Trophoblast cell (in vitro differentiated cells and primary cell): ENCODE data around the gene CERS6.
A peak's percentile ranks its signal among the peaks of the same experiment; 100 is the strongest.

ENCODE experiments used
- DNase-seq, 2 donors: peaks; one replicate each; pipeline ENCODE4 v3.0.0-alpha.2; 2016
- H2AFZ ChIP-seq: 2 replicates; pipeline ENCODE4 v1.6.1; 2013; ENCODE audit warnings: low read length, moderate library complexity, mild to moderate bottlenecking; ENCODE audit not compliant: insufficient read depth, poor library complexity
- H2AK5ac ChIP-seq: 2 replicates; pipeline ENCODE4 v1.6.1; 2013; ENCODE audit warnings: mild to moderate bottlenecking, low read length
- H2BK120ac ChIP-seq: 2 replicates; pipeline ENCODE4 v1.6.1; 2013; ENCODE audit warnings: low read length, mild to moderate bottlenecking, moderate library complexity; ENCODE audit not compliant: insufficient read depth, poor library complexity
- H2BK12ac ChIP-seq: 2 replicates; pipeline ENCODE4 v1.6.1; 2013; ENCODE audit warnings: mild to moderate bottlenecking, low read length, moderate library complexity
- H2BK5ac ChIP-seq: 2 replicates; pipeline ENCODE4 v1.6.1; 2013; ENCODE audit warnings: low read length, low read depth, moderate library complexity, mild to moderate bottlenecking; ENCODE audit not compliant: poor library complexity
- H3K14ac ChIP-seq: 2 replicates; pipeline ENCODE4 v1.6.1; 2013; ENCODE audit warnings: mild to moderate bottlenecking, low read length
- H3K18ac ChIP-seq: 2 replicates; pipeline ENCODE4 v1.6.1; 2013; ENCODE audit warnings: mild to moderate bottlenecking, low read length
- H3K23ac ChIP-seq: 2 replicates; pipeline ENCODE4 v1.6.1; 2013; ENCODE audit warnings: low read length
- H3K27ac ChIP-seq: 2 replicates; pipeline ENCODE4 v1.5.1; 2013; ENCODE audit warnings: low read depth, mild to moderate bottlenecking, inconsistent platforms, low read length, moderate library complexity
- H3K27me3 ChIP-seq: 2 replicates; pipeline ENCODE4 v1.6.1; 2013; ENCODE audit warnings: inconsistent platforms, mild to moderate bottlenecking, low read length, moderate library complexity; ENCODE audit not compliant: insufficient read depth
- H3K36me3 ChIP-seq, 2 experiments: 1 replicate in 1 of 2; 2 replicates in 1 of 2; pipeline ENCODE4 v1.6.1; 2013; ENCODE audit warnings: low read length in 2 of 2, mild to moderate bottlenecking in 2 of 2, moderate library complexity in 1 of 2; ENCODE audit not compliant: insufficient read depth in 2 of 2, control insufficient read depth in 1 of 2
- H3K4ac ChIP-seq: 2 replicates; pipeline ENCODE4 v1.6.1; 2013; ENCODE audit warnings: low read depth, mild to moderate bottlenecking, low read length, moderate library complexity
- H3K4me1 ChIP-seq, 2 experiments: 1 replicate in 1 of 2; 2 replicates in 1 of 2; pipeline ENCODE4 v1.6.1; 2013; ENCODE audit warnings: low read length in 2 of 2, mild to moderate bottlenecking in 2 of 2, moderate library complexity in 1 of 2; ENCODE audit not compliant: insufficient read depth in 2 of 2, control insufficient read depth in 1 of 2
- H3K4me2 ChIP-seq: 2 replicates; pipeline ENCODE4 v1.6.1; 2013; ENCODE audit warnings: inconsistent platforms, mild to moderate bottlenecking, low read length, moderate library complexity
- H3K4me3 ChIP-seq: 2 replicates; pipeline ENCODE4 v1.5.1; 2013; ENCODE audit warnings: mild to moderate bottlenecking, low read depth, low read length, inconsistent platforms
- H3K79me1 ChIP-seq: one replicate; pipeline ENCODE4 v1.6.1; 2013; ENCODE audit warnings: low read length
- H3K79me2 ChIP-seq: 2 replicates; pipeline ENCODE4 v1.6.1; 2013; ENCODE audit warnings: low read length, mild to moderate bottlenecking; ENCODE audit not compliant: control insufficient read depth, insufficient read depth, poor library complexity
- H3K9ac ChIP-seq: 2 replicates; pipeline ENCODE4 v1.6.1; 2013; ENCODE audit warnings: mild to moderate bottlenecking, low read length
- H3K9me3 ChIP-seq: 2 replicates; pipeline ENCODE4 v1.6.1; 2013; ENCODE audit warnings: low read depth, mild to moderate bottlenecking, control low read depth, inconsistent platforms, low read length; ENCODE audit not compliant: insufficient read depth
- H4K12ac ChIP-seq: 2 replicates; pipeline ENCODE4 v1.6.1; 2013; ENCODE audit warnings: low read depth, mild to moderate bottlenecking, low read length, moderate library complexity
- H4K8ac ChIP-seq: 2 replicates; pipeline ENCODE4 v1.6.1; 2013; ENCODE audit warnings: low read depth, mild to moderate bottlenecking, low read length, moderate library complexity
- H4K91ac ChIP-seq: one replicate; pipeline ENCODE4 v1.6.1; 2013; ENCODE audit warnings: low read depth, mild to moderate bottlenecking, low read length, moderate library complexity
- WGBS: extraction: QIAGEN DNeasy Blood & Tissue Kit; methylation state at CpG from one replicate; pipeline ENCODE4 v1.1.7; 2013; ENCODE audit warnings: missing lambda C conversion rate; ENCODE audit not compliant: insufficient read length, insufficient coverage; ENCODE audit errors: extremely low coverage; 5-methylcytosine and 5-hydroxymethylcytosine counted together

Gene CERS6

GRCh38 chr2:168650781-168651180, 194.7 kb downstream of the CERS6 start:
- Histone ChIP-seq H3K27ac (no peak overlapping the region), H2BK120ac (no peak overlapping the region), H3K4me3 (no peak overlapping the region), H3K4me1 (peaks cover 3 to 7% of the 10 kb centered on the region in 2 experiments), H3K27me3 (no peaks in the 10 kb centered on the region), H2BK12ac (no peak overlapping the region), H3K9me3 (no peaks in the 10 kb centered on the region), H3K9ac (no peak overlapping the region), H3K36me3 (no peaks in the 10 kb centered on the region), H2AFZ (no peak overlapping the region), H3K4me2 (no peak overlapping the region), H3K18ac (no peak overlapping the region), H2AK5ac (no peak overlapping the region), H3K4ac (no peak overlapping the region), H4K12ac (no peak overlapping the region), H3K79me1 (no peaks in the 10 kb centered on the region), H4K8ac (no peak overlapping the region), H3K14ac (no peak overlapping the region), H2BK5ac (no peak overlapping the region), H3K23ac (no peak overlapping the region), H4K91ac (no peak overlapping the region), H3K79me2 (no peaks in the 10 kb centered on the region)
- no peak for DNase-seq

- Histone ChIP-seq H3K14ac (no peak overlapping the region), H3K27ac (no peak overlapping the region), H3K79me1 (no peaks in the 10 kb centered on the region), H4K8ac (no peak overlapping the region), H3K23ac (no peak overlapping the region), H3K9me3 (no peaks in the 10 kb centered on the region), H2BK5ac (no peak overlapping the region), H2BK12ac (no peak overlapping the region), H3K36me3 (no peaks in the 10 kb centered on the region), H3K79me2 (no peaks in the 10 kb centered on the region), H3K27me3 (no peaks in the 10 kb centered on the region), H4K12ac (no peak overlapping the region), H3K18ac (no peak overlapping the region), H2AK5ac (no peak overlapping the region), H4K91ac (no peak overlapping the region), H3K4ac (no peak overlapping the region), H3K4me3 (no peak overlapping the region), H2BK120ac (no peak overlapping the region), H2AFZ (no peak overlapping the region), H3K9ac (no peak overlapping the region), H3K4me2 (no peak overlapping the region), H3K4me1 (peaks cover 3 to 7% of the 10 kb centered on the region in 2 experiments)
- peak in 1 of 2 donors; percentile 65 for DNase-seq
- no CpG with 5 or more reads among the region's 3 CpGs for WGBS
Observed at GRCh38 chr2:168652997-168653921, 197.2 kb downstream of the CERS6 start.

- no peak overlapping the region for H3K23ac ChIP-seq
- DNase-seq, result no peak
- no peak overlapping the region for H3K4me2 ChIP-seq
- WGBS, result no CpG with 5 or more reads among the region's 1 CpG
- no peaks in the 10 kb centered on the region for H3K79me2 ChIP-seq
- H3K9me3 ChIP-seq, result no peaks in the 10 kb centered on the region
- no peak overlapping the region for H3K14ac ChIP-seq
- no peak overlapping the region for H2AK5ac ChIP-seq
- no peak overlapping the region for H3K27ac ChIP-seq
- H2BK5ac ChIP-seq, result no peak overlapping the region
- no peak overlapping the region for H2AFZ ChIP-seq
- H3K27me3 ChIP-seq, result no peaks in the 10 kb centered on the region
- H3K4me3 ChIP-seq, result no peak overlapping the region
- no peak overlapping the region for H4K12ac ChIP-seq
- H3K79me1 ChIP-seq, result no peaks in the 10 kb centered on the region
- no peak overlapping the region for H3K18ac ChIP-seq
- no peak overlapping the region for H2BK12ac ChIP-seq
- H4K8ac ChIP-seq, result no peak overlapping the region
- no peak overlapping the region for H3K9ac ChIP-seq
- peaks cover 0 to 2% of the 10 kb centered on the region in 2 experiments for H3K4me1 ChIP-seq
- H3K4ac ChIP-seq, result no peak overlapping the region
- no peak overlapping the region for H2BK120ac ChIP-seq
- no peaks in the 10 kb centered on the region for H3K36me3 ChIP-seq
- no peak overlapping the region for H4K91ac ChIP-seq
Observed at GRCh38 chr2:168654705-168655104, 198.6 kb downstream of the CERS6 start.

- Histone ChIP-seq H3K14ac (no peak overlapping the region), H4K12ac (no peak overlapping the region), H3K79me1 (no peaks in the 10 kb centered on the region), H4K91ac (no peak overlapping the region), H3K9ac (no peak overlapping the region), H2BK12ac (no peak overlapping the region), H3K27me3 (no peaks in the 10 kb centered on the region), H2AFZ (no peak overlapping the region), H3K79me2 (no peaks in the 10 kb centered on the region), H3K4me1 (no peaks in the 10 kb centered on the region), H4K8ac (no peak overlapping the region), H3K36me3 (no peaks in the 10 kb centered on the region), H3K9me3 (no peaks in the 10 kb centered on the region), H3K27ac (no peak overlapping the region), H3K23ac (no peak overlapping the region), H3K4me2 (no peak overlapping the region), H2BK120ac (no peak overlapping the region), H3K18ac (no peak overlapping the region), H3K4me3 (no peak overlapping the region), H3K4ac (no peak overlapping the region), H2BK5ac (no peak overlapping the region), H2AK5ac (no peak overlapping the region)
- no CpG with 5 or more reads among the region's 1 CpG for WGBS
- no peak for DNase-seq
Observed at GRCh38 chr2:168655207-168655606, 199.1 kb downstream of the CERS6 start.
